HepG2 (cell line): Measurements from ENCODE around the gene SLCO3A1. TPM values are rescaled to one million over a fixed set of nuclear protein-coding genes. Genes with fewer than 3 reads are reported as not detected.

ENCODE experiments used
- ATAC-seq: fragments of 200-7000 bp; cut with Tn5 transposase; 3 replicates; pipeline ENCODE4 v1.9.1; 2020; ENCODE audit warnings: mild to moderate bottlenecking, moderate library complexity
- BruUV-seq: library from RNA; stranded (reverse); fragments of 400-500 nt; replicated peaks from 2 replicates; lab custom pipeline; 2021; lab: Mats Ljungman, UMichigan
- CTCF ChIA-PET: fragments of 300-600 bp; formaldehyde crosslinking; extraction: SDS; loops from one replicate; lab custom pipeline; 2021; ENCODE audit warnings: low total read pairs, inconsistent platforms, low intra/inter-chr PET ratio; lab: Yijun Ruan, JAX
- POLR2A ChIA-PET: fragments of 350-600 bp; sonication (Branson Sonifier 250); formaldehyde crosslinking; loops from one replicate; lab custom pipeline; 2020; ENCODE audit warnings: antibody characterized with exemption, inconsistent platforms; lab: Yijun Ruan, JAX
- DNase-seq: peaks from one replicate; pipeline ENCODE4 v3.0.0-alpha.2; 2015; ENCODE audit warnings: low spot score
- FAIRE-seq: peaks from 3 replicates; lab custom pipeline; 2011; peaks lifted over from hg19 to GRCh38; lab: Jason Lieb, UNC
- H2AFZ ChIP-seq: one replicate; pipeline ENCODE4 v1.6.1; 2011; ENCODE audit warnings: low read length, inconsistent platforms
- H3K27ac ChIP-seq: fragments of 300-600 bp; 3 replicates; pipeline ENCODE4 v1.8.0; 2011; ENCODE audit warnings: mixed run types, mild to moderate bottlenecking, mixed read lengths, low read length, inconsistent platforms; ENCODE audit not compliant: insufficient read depth; ENCODE audit errors: extremely low read length
- H3K27me3 ChIP-seq, 2 experiments: fragments of 200-600 bp in 1 of 2; 2 replicates in 1 of 2; 3 replicates in 1 of 2; pipeline versions ENCODE4 v1.6.0 to v1.8.0; 2011; ENCODE audit warnings: low read length in 2 of 2, mild to moderate bottlenecking in 2 of 2, moderate library complexity in 2 of 2, inconsistent platforms in 1 of 2; ENCODE audit not compliant: insufficient read depth in 2 of 2, control insufficient read depth in 1 of 2
- H3K36me3 ChIP-seq, 2 experiments: fragments of 200-600 bp in 1 of 2; replicated peaks in 1 of 2; 2 replicates in 1 of 2; 3 replicates in 1 of 2; pipeline versions ENCODE4 v1.5.1 to v1.8.0; 2011; ENCODE audit warnings: low read length in 2 of 2, inconsistent platforms in 1 of 2; ENCODE audit not compliant: insufficient read depth in 2 of 2, control insufficient read depth in 1 of 2
- H3K4me1 ChIP-seq: 2 replicates; pipeline ENCODE4 v1.5.1; 2012; ENCODE audit warnings: low read length, inconsistent platforms; ENCODE audit not compliant: insufficient read depth
- H3K4me2 ChIP-seq: 2 replicates; pipeline ENCODE4 v1.6.0; 2011; ENCODE audit warnings: low read depth, low read length, inconsistent platforms
- H3K4me3 ChIP-seq, 3 experiments: fragments of 200-600 bp in 1 of 3; sonication (generic), shearing (Covaris generic) in 1 of 3; replicated peaks in 1 of 3; 2 replicates each; pipeline ENCODE4 v1.5.1; 2011 to 2016; ENCODE audit warnings: low read length in 3 of 3, inconsistent platforms in 2 of 3, low read depth in 2 of 3, mild to moderate bottlenecking in 2 of 3, control low read depth in 1 of 3, mixed read lengths in 1 of 3; ENCODE audit not compliant: insufficient read depth in 1 of 3
- H3K79me2 ChIP-seq: one replicate; pipeline ENCODE4 v1.6.1; 2011; ENCODE audit warnings: low read length, inconsistent platforms; ENCODE audit not compliant: insufficient read depth
- H3K9ac ChIP-seq: 2 replicates; pipeline ENCODE4 v1.6.0; 2011; ENCODE audit warnings: mild to moderate bottlenecking, low read depth, low read length, inconsistent platforms; ENCODE audit not compliant: insufficient read depth
- H3K9me3 ChIP-seq: 2 replicates; pipeline ENCODE4 v1.5.1; 2012; ENCODE audit warnings: mild to moderate bottlenecking, low read length
- H4K20me1 ChIP-seq: 2 replicates; pipeline ENCODE4 v1.6.0; 2011; ENCODE audit warnings: inconsistent platforms, mild to moderate bottlenecking, low read length, moderate library complexity; ENCODE audit not compliant: insufficient read depth
- FOXA3 ChIP-seq: IDR thresholded peaks from 2 replicates; pipeline ENCODE4 v1.6.1; 2016; ENCODE audit warnings: missing genetic modification reagents, missing compliant biosample characterization
- KAT8 ChIP-seq: IDR thresholded peaks from 2 replicates; pipeline ENCODE4 v1.6.1; 2016; ENCODE audit warnings: missing genetic modification reagents, missing compliant biosample characterization
- PATZ1 ChIP-seq: sonication (generic); formaldehyde crosslinking; IDR thresholded peaks from 2 replicates; pipeline ENCODE4 v1.4.0; 2020; ENCODE audit warnings: missing genetic modification reagents
- PRDM15 ChIP-seq: sonication (generic); formaldehyde crosslinking; IDR thresholded peaks from 2 replicates; pipeline ENCODE4 v1.4.0; 2020; ENCODE audit warnings: missing genetic modification reagents
- SP140L ChIP-seq: sonication (generic); formaldehyde crosslinking; IDR thresholded peaks from 2 replicates; pipeline ENCODE4 v1.4.0; 2020; ENCODE audit warnings: missing genetic modification reagents, borderline replicate concordance
- SRF ChIP-seq: IDR thresholded peaks from 2 replicates; pipeline ENCODE4 v1.6.1; 2011; ENCODE audit warnings: mild to moderate bottlenecking, low read depth, low read length, moderate library complexity
- ZBTB10 ChIP-seq: sonication (generic); formaldehyde crosslinking; IDR thresholded peaks from 2 replicates; pipeline ENCODE4 v1.4.0; 2020; ENCODE audit warnings: missing genetic modification reagents, borderline replicate concordance
- ZSCAN5A ChIP-seq: sonication (generic); formaldehyde crosslinking; IDR thresholded peaks from 2 replicates; pipeline ENCODE4 v1.8.0; 2022; ENCODE audit warnings: mild to moderate bottlenecking, missing genetic modification reagents, borderline replicate concordance
- WGBS: methylation state at CpG from one replicate; pipeline ENCODE4 v1.1.6; 2017; ENCODE audit warnings: low lambda C conversion rate; 5-methylcytosine and 5-hydroxymethylcytosine counted together
- in situ Hi-C: cut with HindIII; loops from 2 replicates; pipeline ENCODE4 v1.10.0; 2017; ENCODE audit warnings: low pct_unique_long_range_greater_than_20kb; ENCODE audit not compliant: extremely low pct_ligation_motif_present
- intact Hi-C: fragments of 100-400 bp; cut with micrococcal nuclease; formaldehyde crosslinking; loops from one replicate; pipeline ENCODE4 v1.10.0; 2022; ENCODE audit not compliant: unreplicated experiment
- polyA plus RNA-seq, 8 experiments: library from polyadenylated mRNA; depleted of rRNA in 3 of 8; stranded (reverse) in 7 of 8; unstranded in 1 of 8; fragments of >200 nt; fragmentation: Illumina TruSeq in 4 of 8; extraction: Trizol in 4 of 8; gene quantifications; 2 replicates each; pipeline versions ENCODE4 v1.2.1 to v1.2.3, GENCODE V29; 2011 to 2016; ENCODE audit warnings: low read depth in 4 of 8, missing spikeins in 1 of 8, mixed read lengths in 1 of 8; ENCODE audit not compliant: insufficient read depth in 1 of 8
- total RNA-seq, 5 experiments: library from RNA; depleted of rRNA; stranded (reverse); fragments of >200 nt; fragmentation: Illumina TruSeq; extraction: Trizol; gene quantifications; 2 replicates each; pipeline ENCODE4 v1.2.3, GENCODE V29; 2016; ENCODE audit warnings: low read depth in 1 of 5

The SLCO3A1 gene
- total and polyA plus RNA-seq, 2 of the 13 experiments (the other 11 are each of a cell fraction or from before 2014, with no cell fraction given): 0.02 TPM; not detected in 1

- peaks cover 0 to 6% of the 10 kb centered on the region in 2 experiments; a peak in 1 of 5 replicates for H3K27me3 ChIP-seq
- no peak for ATAC-seq
- 29% methylated on average over 3 of the region's 3 CpGs for WGBS
- DNase-seq: no peak
- CTCF ChIA-PET: no interaction called here
- H3K79me2 ChIP-seq: no peaks in the 10 kb centered on the region
- POLR2A ChIA-PET: no interaction called here
- no peaks in the 10 kb centered on the region for H3K4me1 ChIP-seq
- intact Hi-C loops: no loop called here
- no peak for TF ChIP-seq PRDM15
- no peak for TF ChIP-seq FOXA3 (CRISPR knock-in tag)
- TF ChIP-seq ZBTB10 (CRISPR knock-in tag): no peak
- TF ChIP-seq ZSCAN5A: no peak
- TF ChIP-seq PATZ1: no peak
- no peak for TF ChIP-seq SP140L (CRISPR knock-in tag)
- TF ChIP-seq KAT8 (CRISPR knock-in tag): no peak
- no peak for TF ChIP-seq SRF
- in situ Hi-C loops: no loop called here
- H3K36me3 ChIP-seq: no peaks in the 10 kb centered on the region
- H4K20me1 ChIP-seq: no peaks in the 10 kb centered on the region
- FAIRE-seq: no peak
- no peak overlapping the region for H3K4me3 ChIP-seq
- no peak overlapping the region for H2AFZ ChIP-seq
- no peak overlapping the region for H3K27ac ChIP-seq
- no peak overlapping the region for H3K9ac ChIP-seq
- H3K4me2 ChIP-seq: no peak overlapping the region
- no TSS peak for BruUV-seq
- H3K9me3 ChIP-seq: no peaks in the 10 kb centered on the region
Observed at GRCh38 chr15:91844341-91844740, 9.2 kb upstream of the SLCO3A1 start.
